WTC11 (cell line): Measurements from ENCODE around the gene COBLL1. TPM values are rescaled to one million over a fixed set of nuclear protein-coding genes. Genes with fewer than 3 reads are reported as not detected.

ENCODE experiments used
- ATAC-seq: fragments of 200-7000 bp; cut with Tn5 transposase; 2 replicates; pipeline ENCODE4 v1.10.0; 2021; ENCODE audit warnings: mild to moderate bottlenecking, moderate library complexity
- CTCF ChIA-PET: fragments of 300-600 bp; sonication (Branson Sonifier 250); formaldehyde crosslinking; loops from one replicate; lab custom pipeline; 2021; ENCODE audit warnings: antibody characterized with exemption; lab: Charles Lee
- POLR2A ChIA-PET: fragments of 350-600 bp; sonication (Branson Sonifier 250); formaldehyde crosslinking; loops from one replicate; lab custom pipeline; 2021; ENCODE audit warnings: antibody characterized with exemption; lab: Charles Lee
- DNase-seq: peaks from one replicate; pipeline ENCODE4 v3.0.0; 2021; ENCODE audit warnings: low spot score
- H3K27ac Mint-ChIP-seq: 2 replicates; pipeline ENCODE4 v1.8.0; 2021; ENCODE audit warnings: mixed read lengths
- H3K27me3 Mint-ChIP-seq: 2 replicates; pipeline ENCODE4 v1.8.0; 2021; ENCODE audit warnings: low read depth, mild to moderate bottlenecking, moderate library complexity, mixed read lengths
- H3K36me3 Mint-ChIP-seq: 2 replicates; pipeline ENCODE4 v1.8.0; 2021; ENCODE audit warnings: mixed read lengths
- H3K4me1 Mint-ChIP-seq: 2 replicates; pipeline ENCODE4 v1.8.0; 2022; ENCODE audit warnings: mixed read lengths
- H3K4me3 Mint-ChIP-seq: 2 replicates; pipeline ENCODE4 v1.8.0; 2021; ENCODE audit warnings: mild to moderate bottlenecking, moderate library complexity, mixed read lengths
- H3K9me3 Mint-ChIP-seq: 2 replicates; pipeline ENCODE4 v1.8.0; 2021; ENCODE audit warnings: mixed read lengths
- ATF3 ChIP-seq: sonication (generic); formaldehyde crosslinking; conservative IDR thresholded peaks from 2 replicates; pipeline ENCODE4 v1.8.1; 2022; ENCODE audit warnings: mild to moderate bottlenecking, missing genetic modification reagents
- CREB1 ChIP-seq: sonication (generic); formaldehyde crosslinking; IDR thresholded peaks from 2 replicates; pipeline ENCODE4 v1.8.0; 2023; ENCODE audit warnings: mild to moderate bottlenecking, missing genetic modification reagents
- E2F5 ChIP-seq: sonication (generic); formaldehyde crosslinking; IDR thresholded peaks from 2 replicates; pipeline ENCODE4 v1.8.1; 2022; ENCODE audit warnings: mild to moderate bottlenecking, moderate library complexity, missing genetic modification reagents
- GTF2I ChIP-seq: fragments of 250-450 bp; sonication (Bioruptor Pico); conservative IDR thresholded peaks from 2 replicates; pipeline ENCODE4 v1.4.0; 2021; ENCODE audit warnings: mild to moderate bottlenecking
- MYBL2 ChIP-seq: sonication (generic); formaldehyde crosslinking; IDR thresholded peaks from 2 replicates; pipeline ENCODE4 v1.8.1; 2023; ENCODE audit warnings: mild to moderate bottlenecking, moderate library complexity, missing genetic modification reagents
- NFYB ChIP-seq: sonication (generic); formaldehyde crosslinking; conservative IDR thresholded peaks from 2 replicates; pipeline ENCODE4 v1.8.0; 2022; ENCODE audit warnings: low read depth, missing genetic modification reagents
- PREB ChIP-seq: sonication (generic); formaldehyde crosslinking; IDR thresholded peaks from 2 replicates; pipeline ENCODE4 v1.8.1; 2022; ENCODE audit warnings: mild to moderate bottlenecking, missing genetic modification reagents, moderate library complexity, borderline replicate concordance
- PRRX2 ChIP-seq: fragments of 250-450 bp; sonication (Bioruptor Pico); IDR thresholded peaks from 2 replicates; pipeline ENCODE4 v1.8.0; 2021; ENCODE audit warnings: mild to moderate bottlenecking
- USF2 ChIP-seq: sonication (generic); formaldehyde crosslinking; IDR thresholded peaks from 2 replicates; pipeline ENCODE4 v1.8.1; 2023; ENCODE audit warnings: mild to moderate bottlenecking, missing genetic modification reagents, moderate library complexity
- ZNF138 ChIP-seq: sonication (generic); formaldehyde crosslinking; conservative IDR thresholded peaks from 2 replicates; pipeline ENCODE4 v1.8.1; 2022; ENCODE audit warnings: mild to moderate bottlenecking, moderate library complexity, missing genetic modification reagents
- ZNF281 ChIP-seq: sonication (generic); formaldehyde crosslinking; IDR thresholded peaks from 2 replicates; pipeline ENCODE4 v1.8.0; 2023; ENCODE audit warnings: mild to moderate bottlenecking, missing genetic modification reagents
- ZNF423 ChIP-seq: fragments of 250-450 bp; sonication (Bioruptor Pico); IDR thresholded peaks from 2 replicates; pipeline ENCODE4 v2.1.2; 2022; ENCODE audit warnings: mild to moderate bottlenecking, moderate library complexity
- ZNF425 ChIP-seq: fragments of 250-450 bp; sonication (Bioruptor Pico); conservative IDR thresholded peaks from 2 replicates; pipeline ENCODE4 v1.9.0; 2021; ENCODE audit warnings: mild to moderate bottlenecking
- ZNF532 ChIP-seq: fragments of 250-450 bp; sonication (Bioruptor Pico); IDR thresholded peaks from 2 replicates; pipeline ENCODE4 v1.9.0; 2021; ENCODE audit warnings: mild to moderate bottlenecking, borderline replicate concordance
- total RNA-seq: library from RNA; stranded (reverse); gene quantifications from 3 replicates; pipeline ENCODE4 v1.2.3, GENCODE V29; 2021

The COBLL1 gene
- total RNA-seq, 1 experiment from 2014 or later = 5.8 TPM

- Mint-ChIP-seq H3K4me1 (no peaks in the 10 kb centered on the region), H3K4me3 (no peak overlapping the region), H3K27me3 (no peaks in the 10 kb centered on the region), H3K9me3 (no peaks in the 10 kb centered on the region), H3K27ac (no peak overlapping the region), H3K36me3 (no peaks in the 10 kb centered on the region)
- ChIA-PET POLR2A (no interaction called here), CTCF (no interaction called here)
- TF ChIP-seq ZNF423 (CRISPR knock-in tag) = no peak
- no peak for TF ChIP-seq ATF3 (CRISPR knock-in tag)
- no peak for TF ChIP-seq NFYB
- no peak for TF ChIP-seq MYBL2 (CRISPR knock-in tag)
- TF ChIP-seq USF2 (CRISPR knock-in tag) = no peak
- no peak for TF ChIP-seq ZNF532 (CRISPR knock-in tag)
- no peak for TF ChIP-seq E2F5
- TF ChIP-seq PRRX2 (CRISPR knock-in tag) = no peak
- no peak for TF ChIP-seq ZNF138 (CRISPR knock-in tag)
- TF ChIP-seq ZNF425 (CRISPR knock-in tag) = no peak
- TF ChIP-seq PREB (CRISPR knock-in tag) = no peak
- no peak for TF ChIP-seq GTF2I (CRISPR knock-in tag)
- no peak for TF ChIP-seq ZNF281 (CRISPR knock-in tag)
- no peak for TF ChIP-seq CREB1
- ATAC-seq = no peak
- DNase-seq = no peak
Measured at GRCh38 chr2:164691346-164691887, 150.2 kb downstream of the COBLL1 start.
